Occipital lobe (tissue), 2 donors: Measurements from ENCODE around the gene CDH8. TPM values are rescaled to one million over a fixed set of nuclear protein-coding genes. Genes with fewer than 3 reads are reported as not detected.

Experiments
- DNase-seq: peaks from one replicate; lab custom pipeline; 2025; lab: John Stamatoyannopoulos, UW
- total RNA-seq: library from RNA; depleted of rRNA; stranded (reverse); fragments of >200 nt; gene quantifications from one replicate; pipeline ENCODE4 v1.2.3, GENCODE V29; 2014

Gene CDH8
- total RNA-seq, 1 donor from 2014 or later = 53.7 TPM

DNA sequence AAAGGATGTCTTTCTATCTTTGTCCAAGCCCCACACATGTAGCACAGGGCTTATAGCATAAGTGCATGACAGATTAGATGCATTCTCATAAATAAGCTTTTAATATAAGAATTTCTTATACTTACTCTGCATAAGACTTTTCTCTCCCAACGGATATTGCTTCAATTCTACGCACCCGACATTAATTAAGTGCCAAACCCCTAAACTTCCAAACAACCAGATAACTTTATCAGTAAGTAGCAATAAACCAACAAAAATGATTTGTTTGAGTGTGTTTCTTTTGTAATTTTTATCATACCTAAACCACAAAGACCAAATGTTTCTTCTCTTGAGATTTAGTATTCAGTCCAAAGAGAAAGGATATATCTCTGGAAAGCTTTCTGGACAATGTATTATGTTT lies 391.5 kb downstream of the CDH8 start:
- DNase-seq = no peak

DNA sequence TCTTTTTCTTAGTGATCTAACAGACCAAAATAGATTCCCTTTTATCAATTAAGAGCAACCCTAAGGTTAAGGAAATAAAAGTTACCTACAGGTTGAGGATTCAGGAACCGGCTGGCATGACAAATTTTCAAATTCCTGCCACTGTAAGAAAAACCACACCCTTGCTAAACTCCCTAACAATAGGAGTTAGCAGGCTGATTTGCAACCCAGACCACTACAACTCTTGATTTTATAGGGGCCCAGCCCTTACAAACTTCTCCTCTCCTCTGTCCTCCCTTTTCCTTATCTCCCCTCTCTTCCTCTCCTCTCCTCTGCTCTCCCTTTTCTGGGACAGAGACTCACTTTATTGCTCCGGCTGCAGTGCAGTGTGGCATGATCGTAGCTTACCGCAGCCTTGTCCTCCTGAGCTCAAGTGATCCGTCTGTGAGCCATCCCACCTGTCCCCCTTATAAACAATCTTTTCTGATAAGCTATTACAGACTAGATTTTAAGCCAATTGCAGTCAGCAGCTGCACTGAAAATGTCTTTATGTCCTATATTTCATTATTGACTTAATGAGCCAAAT lies 418.9 kb downstream of the CDH8 start:
- no peak for DNase-seq

DNA sequence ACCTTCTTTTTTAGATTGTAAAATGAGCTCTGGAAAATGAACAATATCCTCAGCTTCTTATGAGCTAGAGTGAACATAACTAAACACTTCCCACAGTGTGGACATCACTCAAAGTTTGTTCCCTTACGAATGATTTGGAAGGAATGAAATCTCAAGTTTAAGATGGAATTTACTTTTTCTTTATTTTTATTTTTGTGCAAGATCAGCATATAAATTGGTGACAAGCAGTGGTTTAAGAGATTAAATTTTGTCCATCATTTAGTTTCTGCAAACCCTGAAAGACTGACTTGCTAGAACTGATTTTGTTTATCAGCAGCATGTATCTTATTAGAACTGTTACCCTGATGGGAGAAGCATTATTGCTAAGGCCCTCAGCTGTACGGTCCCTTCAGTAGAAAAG lies 420.1 kb downstream of the CDH8 start:
- no peak for DNase-seq

DNA sequence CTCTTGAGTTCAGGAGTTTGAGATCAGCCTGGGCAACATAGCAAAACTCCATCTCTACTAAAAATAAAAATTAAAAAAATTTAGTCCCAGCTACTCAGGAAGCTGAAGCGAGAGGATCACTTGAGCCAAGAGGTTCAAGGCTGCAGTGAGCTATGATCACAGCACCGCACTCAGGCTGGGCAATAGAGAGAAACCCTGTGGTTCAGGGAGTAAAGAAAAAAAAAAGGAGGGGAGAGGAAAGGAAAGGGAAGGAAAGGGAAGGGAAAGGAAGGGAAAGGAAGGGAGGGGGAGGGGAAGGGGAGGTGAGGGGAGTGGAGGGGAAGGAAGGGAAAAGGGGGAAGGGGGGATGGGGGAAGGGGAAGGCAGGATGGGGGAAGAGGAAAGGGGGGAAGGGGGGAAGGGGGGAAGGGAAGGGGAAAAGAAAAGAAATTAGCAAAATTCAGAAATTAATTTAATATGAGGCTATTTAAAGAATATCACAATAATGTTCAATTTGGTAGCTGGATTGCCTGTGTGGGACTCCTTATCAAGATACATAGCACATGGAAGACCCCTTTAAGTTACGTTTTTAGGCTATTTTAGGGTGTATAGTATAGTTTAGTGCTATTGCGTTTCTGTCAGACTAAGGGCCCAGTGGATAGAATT lies 424.3 kb downstream of the CDH8 start:
- DNase-seq = no peak

DNA sequence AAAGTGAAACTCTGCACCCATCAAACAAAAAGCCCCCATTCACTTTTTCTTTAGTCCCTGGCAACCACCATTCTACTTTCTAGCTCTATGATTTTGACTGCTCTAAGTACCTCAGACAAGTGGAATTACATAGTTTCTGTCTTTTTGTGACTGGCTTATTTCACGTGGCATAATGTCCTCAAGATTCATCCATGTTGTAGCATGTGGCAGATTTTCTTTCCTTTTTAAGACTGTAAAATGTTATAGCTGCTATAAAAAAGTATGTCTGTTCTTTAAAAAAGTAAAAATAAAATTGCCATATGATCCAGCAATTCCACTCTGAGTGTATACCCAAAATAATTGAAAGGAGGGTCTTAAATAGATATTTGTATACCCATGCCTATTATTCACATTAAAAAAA lies 429.7 kb downstream of the CDH8 start:
- DNase-seq = no peak
